ENCODE results near the gene RAMP1. TPM values are rescaled to one million over a fixed set of nuclear protein-coding genes. Genes with fewer than 3 reads are reported as not detected.

Gene RAMP1
- total and polyA plus RNA-seq, 4 donors, result 3.1 to 129 (median 23.5) TPM

- peaks cover 0 to 10% (median 4%) of the 10 kb centered on the region in 4 donors for H3K9me3 ChIP-seq (ENCODE audit: control insufficient read depth in 4 of 4, low read length in 3 of 4)
- no peaks in the 10 kb centered on the region for H3K27me3 ChIP-seq (ENCODE audit: control insufficient read depth in 4 of 4, insufficient read depth in 4 of 4, low read length in 3 of 4)
- H3K36me3 ChIP-seq (ENCODE audit: control insufficient read depth in 4 of 4, insufficient read depth in 3 of 4, low read depth in 1 of 4, low read length in 3 of 4), result no peaks in the 10 kb centered on the region
- H3K27ac ChIP-seq (ENCODE audit: low read depth in 1 of 2, low read length in 2 of 2), result no peak overlapping the region
- DNase-seq (ENCODE audit: low spot score), result no peak
- no peak overlapping the region for H3K9ac ChIP-seq (ENCODE audit: low read depth in 1 of 2, low read length in 2 of 2)
- 90% methylated on average over 9 of the region's 9 CpGs for WGBS
- TF ChIP-seq EGR1 (IDR thresholded peaks at IDR 0.05; ENCODE audit: low read depth in 2 of 2) (no peak), TAF1 (conservative IDR thresholded peaks at IDR 0.05) (no peak), GABPA (IDR thresholded peaks at IDR 0.05 in 1 of 2, conservative IDR thresholded peaks at IDR 0.05 in 1 of 2) (no peak)
- H3K4me1 ChIP-seq (ENCODE audit: control insufficient read depth in 4 of 4, insufficient read depth in 4 of 4, low read length in 3 of 4), result no peaks in the 10 kb centered on the region
- H3K4me3 ChIP-seq (ENCODE audit: low read depth in 1 of 3, low read length in 3 of 3), result no peak overlapping the region
Measured at GRCh38 chr2:237929979-237930378, 70.6 kb downstream of the RAMP1 start.

- no peaks in the 10 kb centered on the region for H3K36me3 ChIP-seq (ENCODE audit: control insufficient read depth in 4 of 4, insufficient read depth in 3 of 4, low read depth in 1 of 4, low read length in 3 of 4)
- H3K27ac ChIP-seq (ENCODE audit: low read depth in 1 of 2, low read length in 2 of 2), result no peak overlapping the region
- no peak overlapping the region for H3K4me3 ChIP-seq (ENCODE audit: low read depth in 1 of 3, low read length in 3 of 3)
- no peak overlapping the region for H3K9ac ChIP-seq (ENCODE audit: low read depth in 1 of 2, low read length in 2 of 2)
- H3K27me3 ChIP-seq (ENCODE audit: control insufficient read depth in 4 of 4, insufficient read depth in 4 of 4, low read length in 3 of 4), result no peaks in the 10 kb centered on the region
- 78% methylated on average over 9 of the region's 9 CpGs for WGBS
- no peaks in the 10 kb centered on the region for H3K4me1 ChIP-seq (ENCODE audit: control insufficient read depth in 4 of 4, insufficient read depth in 4 of 4, low read length in 3 of 4)
- H3K9me3 ChIP-seq (ENCODE audit: control insufficient read depth in 4 of 4, low read length in 3 of 4), result peaks cover 0 to 10% (median 4%) of the 10 kb centered on the region in 4 donors
- TF ChIP-seq JUND (IDR thresholded peaks at IDR 0.05), result no peak
- TF ChIP-seq RAD21 (IDR thresholded peaks at IDR 0.05), result no peak
- DNase-seq (ENCODE audit: low spot score), result no peak
Measured at GRCh38 chr2:237931205-237931721, 71.8 kb downstream of the RAMP1 start.

- Histone ChIP-seq H3K27me3 (ENCODE audit: control insufficient read depth in 4 of 4, insufficient read depth in 4 of 4, low read length in 3 of 4) (no peaks in the 10 kb centered on the region), H3K4me1 (ENCODE audit: control insufficient read depth in 4 of 4, insufficient read depth in 4 of 4, low read length in 3 of 4) (no peaks in the 10 kb centered on the region), H3K9ac (ENCODE audit: low read depth in 1 of 2, low read length in 2 of 2) (no peak overlapping the region), H3K9me3 (ENCODE audit: control insufficient read depth in 4 of 4, low read length in 3 of 4) (peaks cover 0 to 10% (median 4%) of the 10 kb centered on the region in 4 donors), H3K4me3 (ENCODE audit: low read depth in 1 of 3, low read length in 3 of 3) (no peak overlapping the region), H3K27ac (ENCODE audit: low read depth in 1 of 2, low read length in 2 of 2) (no peak overlapping the region), H3K36me3 (ENCODE audit: control insufficient read depth in 4 of 4, insufficient read depth in 3 of 4, low read depth in 1 of 4, low read length in 3 of 4) (no peaks in the 10 kb centered on the region)
- no peak for DNase-seq (ENCODE audit: low spot score)
- WGBS, result 77% methylated on average over 3 of the region's 3 CpGs
- TF ChIP-seq HNF4A (conservative IDR thresholded peaks at IDR 0.05), result no peak
- no peak for TF ChIP-seq FOXA2 (IDR thresholded peaks at IDR 0.05)
- no peak for TF ChIP-seq HNF4G (IDR thresholded peaks at IDR 0.05)
- no peak for TF ChIP-seq FOXA1 (IDR thresholded peaks at IDR 0.05)
- no peak for TF ChIP-seq NR2F2 (IDR thresholded peaks at IDR 0.05)
- no peak for TF ChIP-seq CTCF (IDR thresholded peaks at IDR 0.05; ENCODE audit: low read depth, low read length, missing input control)
- no peak for TF ChIP-seq RAD21 (IDR thresholded peaks at IDR 0.05)
- no peak for TF ChIP-seq JUND (IDR thresholded peaks at IDR 0.05)
- no peak for TF ChIP-seq SP1 (IDR thresholded peaks at IDR 0.05)
- TF ChIP-seq MAX (IDR thresholded peaks at IDR 0.05), result no peak
- TF ChIP-seq GABPA (IDR thresholded peaks at IDR 0.05 in 1 of 2, conservative IDR thresholded peaks at IDR 0.05 in 1 of 2), result no peak
- TF ChIP-seq ATF3 (IDR thresholded peaks at IDR 0.05), result no peak
- TF ChIP-seq ZBTB33 (IDR thresholded peaks at IDR 0.05), result no peak
Measured at GRCh38 chr2:237932731-237933131, 73.3 kb downstream of the RAMP1 start.

Measured in liver (tissue), 9 donors.